WERI-Rb-1 (cell line): ENCODE results near the gene IGSF23.

ENCODE experiments used
- DNase-seq: peaks from one replicate; pipeline ENCODE4 v3.0.0-alpha.2; 2020
- H3K27ac ChIP-seq: fragments of 250-450 bp; sonication (Bioruptor Pico); 2 replicates; pipeline ENCODE4 v1.5.1; 2020; ENCODE audit warnings: mild to moderate bottlenecking, moderate library complexity
- H3K27me3 ChIP-seq: fragments of 250-450 bp; sonication (Bioruptor Pico); 2 replicates; pipeline ENCODE4 v1.5.1; 2021; ENCODE audit warnings: mild to moderate bottlenecking, low read depth, moderate library complexity; ENCODE audit not compliant: insufficient read depth, severe bottlenecking
- H3K36me3 ChIP-seq: fragments of 250-450 bp; sonication (Bioruptor Pico); 2 replicates; pipeline ENCODE4 v1.5.1; 2020; ENCODE audit warnings: mild to moderate bottlenecking, moderate library complexity
- H3K4me3 ChIP-seq: 2 replicates; pipeline ENCODE4 v1.5.1; 2011; ENCODE audit warnings: low read depth, mild to moderate bottlenecking, control low read depth, low read length
- H3K9me3 ChIP-seq: fragments of 250-450 bp; sonication (Bioruptor Pico); 2 replicates; pipeline ENCODE4 v1.5.1; 2021; ENCODE audit warnings: mild to moderate bottlenecking, moderate library complexity; ENCODE audit not compliant: severe bottlenecking
- TF ChIP-seq, protein P1 (sequence below): IDR thresholded peaks from 2 replicates; pipeline ENCODE4 v1.5.1; 2011; ENCODE audit warnings: low read depth, mild to moderate bottlenecking, control low read depth, inconsistent platforms, low read length

Gene IGSF23

DNA sequence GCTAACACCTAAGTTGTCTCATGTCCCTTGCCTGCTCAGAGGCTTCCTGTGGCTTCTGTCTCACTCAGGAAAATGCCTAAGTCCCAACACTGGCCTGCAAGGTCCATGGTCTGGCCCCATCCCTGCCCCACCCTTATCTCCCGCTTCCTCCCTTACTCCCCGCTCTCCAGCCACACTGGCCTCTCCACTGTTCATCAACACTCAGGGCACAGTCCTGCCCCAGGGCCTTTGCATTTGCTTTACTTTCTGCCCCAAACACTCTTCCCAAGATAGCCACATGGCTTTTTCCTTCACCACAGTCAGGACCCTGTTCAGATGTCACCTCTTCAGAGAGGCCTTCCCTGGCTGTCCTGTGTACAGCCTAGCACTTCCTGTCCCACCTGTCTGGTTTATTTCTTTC, 32.1 kb upstream of the IGSF23 start:
- no peak overlapping the region for H3K4me3 ChIP-seq
- H3K27ac ChIP-seq, result no peak overlapping the region
- TF ChIP-seq, protein P1, sequence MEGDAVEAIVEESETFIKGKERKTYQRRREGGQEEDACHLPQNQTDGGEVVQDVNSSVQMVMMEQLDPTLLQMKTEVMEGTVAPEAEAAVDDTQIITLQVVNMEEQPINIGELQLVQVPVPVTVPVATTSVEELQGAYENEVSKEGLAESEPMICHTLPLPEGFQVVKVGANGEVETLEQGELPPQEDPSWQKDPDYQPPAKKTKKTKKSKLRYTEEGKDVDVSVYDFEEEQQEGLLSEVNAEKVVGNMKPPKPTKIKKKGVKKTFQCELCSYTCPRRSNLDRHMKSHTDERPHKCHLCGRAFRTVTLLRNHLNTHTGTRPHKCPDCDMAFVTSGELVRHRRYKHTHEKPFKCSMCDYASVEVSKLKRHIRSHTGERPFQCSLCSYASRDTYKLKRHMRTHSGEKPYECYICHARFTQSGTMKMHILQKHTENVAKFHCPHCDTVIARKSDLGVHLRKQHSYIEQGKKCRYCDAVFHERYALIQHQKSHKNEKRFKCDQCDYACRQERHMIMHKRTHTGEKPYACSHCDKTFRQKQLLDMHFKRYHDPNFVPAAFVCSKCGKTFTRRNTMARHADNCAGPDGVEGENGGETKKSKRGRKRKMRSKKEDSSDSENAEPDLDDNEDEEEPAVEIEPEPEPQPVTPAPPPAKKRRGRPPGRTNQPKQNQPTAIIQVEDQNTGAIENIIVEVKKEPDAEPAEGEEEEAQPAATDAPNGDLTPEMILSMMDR, result no peak
- no peaks in the 10 kb centered on the region for H3K27me3 ChIP-seq
- DNase-seq, result no peak
- no peaks in the 10 kb centered on the region for H3K36me3 ChIP-seq
- no peaks in the 10 kb centered on the region for H3K9me3 ChIP-seq

DNA sequence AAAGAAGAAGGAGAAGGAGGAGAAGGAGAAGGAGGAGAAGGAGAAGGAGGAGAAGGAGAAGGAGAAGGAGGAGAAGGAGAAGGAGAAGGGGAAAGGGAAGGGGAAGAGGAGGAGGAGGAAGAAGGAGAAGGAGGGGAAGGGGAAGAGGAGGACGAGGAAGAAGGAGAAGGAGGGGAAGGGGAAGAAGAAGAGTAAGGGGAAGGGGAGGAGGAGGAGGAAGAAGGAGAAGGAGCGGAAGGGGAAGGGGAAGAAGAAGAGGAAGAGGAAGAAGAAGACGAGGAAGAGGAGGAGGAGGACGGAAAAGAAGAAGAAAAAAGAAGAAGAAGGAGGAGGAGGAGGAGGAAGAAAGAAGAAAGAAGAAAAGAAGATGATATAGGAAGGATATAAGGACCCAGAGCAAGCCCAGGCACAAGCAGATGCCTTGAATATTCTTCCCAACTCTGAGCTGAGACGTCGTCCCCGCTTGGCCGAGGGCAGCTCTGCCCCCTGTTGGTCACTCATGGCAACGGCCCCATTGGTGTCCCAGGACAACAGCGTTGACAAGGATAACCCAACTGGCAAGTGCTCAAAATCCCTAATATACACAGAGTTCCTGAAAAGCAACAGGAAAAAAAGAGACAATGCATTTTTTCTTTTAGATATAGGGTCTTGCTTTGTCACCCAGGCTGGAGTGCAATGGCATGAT, 30.6 kb upstream of the IGSF23 start:
- Histone ChIP-seq H3K36me3 (no peaks in the 10 kb centered on the region), H3K4me3 (no peak overlapping the region), H3K27me3 (no peaks in the 10 kb centered on the region), H3K9me3 (no peaks in the 10 kb centered on the region), H3K27ac (no peak overlapping the region)
- TF ChIP-seq, protein P1, result peak; percentile 85
- DNase-seq, result peak; percentile 53

DNA sequence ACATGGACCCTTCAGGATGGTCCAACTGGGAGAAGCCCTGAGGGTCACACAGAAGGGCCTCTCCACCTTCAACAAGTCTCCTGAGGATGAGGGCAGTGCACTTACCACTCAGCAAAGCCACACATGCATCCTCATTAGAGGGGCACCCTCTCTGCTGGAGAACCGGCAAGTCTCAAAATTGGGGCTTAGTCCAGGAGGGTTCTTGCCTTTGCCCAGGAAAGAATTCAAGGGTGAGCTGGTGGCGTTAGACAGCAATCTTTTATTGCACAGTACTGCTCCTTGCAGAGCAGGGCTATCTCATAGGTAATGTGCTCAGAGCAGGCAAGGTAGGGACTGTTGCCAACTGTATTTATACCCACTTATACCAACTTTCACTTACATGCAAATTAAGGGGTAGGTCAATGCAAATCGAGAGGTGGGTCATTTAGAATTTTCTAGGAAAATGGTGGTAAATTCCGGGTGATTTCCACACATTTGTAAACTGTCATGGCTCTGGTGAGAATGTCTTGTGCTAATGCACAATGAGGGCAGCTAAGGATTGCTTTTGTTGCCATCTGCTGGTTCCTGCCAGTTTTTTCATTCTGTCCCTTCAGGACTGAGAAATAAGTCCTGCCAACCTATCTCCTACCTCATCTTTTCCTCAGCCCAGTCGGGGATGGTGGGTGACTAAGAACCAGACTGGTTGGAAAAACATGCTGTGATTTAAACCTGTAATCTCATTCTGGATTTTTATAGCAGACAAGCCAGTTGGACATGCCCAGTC, 27.8 kb upstream of the IGSF23 start:
- Histone ChIP-seq H3K36me3 (no peaks in the 10 kb centered on the region), H3K4me3 (no peak overlapping the region), H3K27ac (no peak overlapping the region), H3K27me3 (no peaks in the 10 kb centered on the region), H3K9me3 (no peaks in the 10 kb centered on the region)
- no peak for DNase-seq
- TF ChIP-seq, protein P1, result peak; percentile 15; the same call in 1 of the 2 replicates

DNA sequence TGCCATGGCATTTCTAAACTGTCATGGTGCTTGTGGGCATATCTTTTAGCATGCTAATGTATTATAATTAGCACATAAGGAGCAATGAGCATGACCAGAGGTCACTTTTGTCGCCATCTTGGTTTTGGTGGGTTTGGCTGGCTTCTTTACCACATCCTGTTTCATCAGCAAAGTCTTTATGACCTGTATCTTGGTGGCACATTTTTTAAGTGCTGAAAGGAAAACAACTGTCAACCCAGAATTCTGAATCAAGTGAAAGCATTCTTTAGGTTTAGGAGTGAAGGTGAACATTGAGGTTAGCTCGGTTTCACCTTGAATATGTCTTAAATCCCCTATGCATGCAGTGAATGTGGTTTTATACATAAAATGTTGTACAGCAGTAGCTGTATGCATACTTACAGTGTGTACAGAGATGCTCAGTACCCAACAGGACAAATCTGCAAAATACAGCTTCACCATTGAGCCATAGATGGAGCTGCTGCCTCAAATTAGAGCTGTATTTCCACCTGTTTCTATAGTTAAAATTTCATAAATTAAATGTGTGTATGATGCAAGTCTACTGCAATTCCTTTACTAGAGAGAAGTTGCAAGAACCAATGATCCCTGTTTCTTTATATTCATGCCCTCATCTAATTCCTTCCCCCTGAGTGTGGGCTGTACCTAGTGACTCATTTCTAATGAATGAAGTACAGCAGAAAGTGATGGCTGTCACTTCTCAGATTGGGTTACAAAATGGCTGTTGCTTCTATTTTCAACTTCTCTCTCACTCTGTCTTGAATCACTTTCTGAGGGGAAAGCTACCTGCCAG, 25.2 kb upstream of the IGSF23 start:
- H3K27ac ChIP-seq, result no peak overlapping the region
- H3K4me3 ChIP-seq, result no peak overlapping the region
- no peak for DNase-seq
- TF ChIP-seq, protein P1, result no peak
- H3K36me3 ChIP-seq, result no peaks in the 10 kb centered on the region
- H3K9me3 ChIP-seq, result no peaks in the 10 kb centered on the region
- H3K27me3 ChIP-seq, result no peaks in the 10 kb centered on the region

DNA sequence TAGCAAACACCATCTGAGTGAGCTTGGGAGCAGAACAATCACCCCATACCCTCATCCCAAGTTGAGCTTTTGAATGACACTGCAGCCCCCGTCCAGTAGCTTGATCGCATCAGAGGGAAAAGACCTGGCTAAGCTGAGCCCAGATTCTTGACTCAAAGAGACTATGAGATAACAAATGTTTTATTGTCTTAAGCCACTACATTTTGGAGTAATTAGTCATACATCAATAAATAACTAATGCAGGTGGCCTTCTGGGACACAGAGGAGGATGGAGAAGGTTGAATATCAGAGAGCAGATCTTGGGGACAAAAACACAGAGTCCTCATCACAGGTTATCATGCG, 24.6 kb upstream of the IGSF23 start:
- Histone ChIP-seq H3K27ac (no peak overlapping the region), H3K27me3 (no peaks in the 10 kb centered on the region), H3K36me3 (no peaks in the 10 kb centered on the region), H3K9me3 (no peaks in the 10 kb centered on the region), H3K4me3 (no peak overlapping the region)
- DNase-seq, result no peak
- TF ChIP-seq, protein P1, result no peak
